ENCODE data around the gene CDC5L. TPM values are rescaled to one million over a fixed set of nuclear protein-coding genes. Genes with fewer than 3 reads are reported as not detected.
A peak's percentile ranks its signal among the peaks of the same experiment; 100 is the strongest.

The CDC5L gene
- total and polyA plus RNA-seq, 7 donors: 10.9 to 33.3 (median 27.4) TPM

DNA sequence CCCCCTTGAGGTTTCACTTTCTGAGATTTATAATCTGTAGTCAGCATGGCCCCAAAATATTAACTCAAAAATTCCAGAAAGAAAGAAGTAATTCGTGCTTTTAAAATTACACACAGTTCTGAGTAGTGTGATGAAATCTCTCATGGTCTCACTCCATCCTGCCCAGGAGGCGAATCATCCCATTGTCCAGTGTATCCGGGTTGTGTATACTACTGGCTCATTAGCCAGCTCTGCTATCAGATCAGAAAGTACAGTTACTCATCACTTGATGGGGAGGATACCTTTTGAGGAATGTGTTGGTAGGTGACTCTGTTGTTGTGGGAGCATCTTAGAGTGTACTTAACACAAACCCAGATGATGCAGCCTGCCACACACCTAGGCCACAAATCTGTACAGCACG lies 65.2 kb downstream of the CDC5L start:
- DNase-seq: no peak
- Histone ChIP-seq H3K27me3 (ENCODE audit: insufficient read depth in 3 of 3, low read length in 2 of 3) (no peaks in the 10 kb centered on the region), H3K27ac (no peak overlapping the region), H3K4me3 (no peak overlapping the region), H3K36me3 (ENCODE audit: insufficient read depth in 1 of 2, low read depth in 1 of 2) (peaks cover 0 to 17% of the 10 kb centered on the region in 2 donors), H3K9me3 (no peaks in the 10 kb centered on the region), H3K4me1 (peaks cover 5% of the 10 kb centered on the region)
- intact Hi-C loops (cut with DNase I): no loop called here
- ATAC-seq: peak in 3 of 4 donors; percentile 28 to 47 (median 36)
- TF ChIP-seq, protein P1, sequence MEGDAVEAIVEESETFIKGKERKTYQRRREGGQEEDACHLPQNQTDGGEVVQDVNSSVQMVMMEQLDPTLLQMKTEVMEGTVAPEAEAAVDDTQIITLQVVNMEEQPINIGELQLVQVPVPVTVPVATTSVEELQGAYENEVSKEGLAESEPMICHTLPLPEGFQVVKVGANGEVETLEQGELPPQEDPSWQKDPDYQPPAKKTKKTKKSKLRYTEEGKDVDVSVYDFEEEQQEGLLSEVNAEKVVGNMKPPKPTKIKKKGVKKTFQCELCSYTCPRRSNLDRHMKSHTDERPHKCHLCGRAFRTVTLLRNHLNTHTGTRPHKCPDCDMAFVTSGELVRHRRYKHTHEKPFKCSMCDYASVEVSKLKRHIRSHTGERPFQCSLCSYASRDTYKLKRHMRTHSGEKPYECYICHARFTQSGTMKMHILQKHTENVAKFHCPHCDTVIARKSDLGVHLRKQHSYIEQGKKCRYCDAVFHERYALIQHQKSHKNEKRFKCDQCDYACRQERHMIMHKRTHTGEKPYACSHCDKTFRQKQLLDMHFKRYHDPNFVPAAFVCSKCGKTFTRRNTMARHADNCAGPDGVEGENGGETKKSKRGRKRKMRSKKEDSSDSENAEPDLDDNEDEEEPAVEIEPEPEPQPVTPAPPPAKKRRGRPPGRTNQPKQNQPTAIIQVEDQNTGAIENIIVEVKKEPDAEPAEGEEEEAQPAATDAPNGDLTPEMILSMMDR (IDR thresholded peaks at IDR 0.05): no peak
- WGBS, 3 donors: 78 to 84% (median 80%) methylated on average over 4 of the region's 4 CpGs

DNA sequence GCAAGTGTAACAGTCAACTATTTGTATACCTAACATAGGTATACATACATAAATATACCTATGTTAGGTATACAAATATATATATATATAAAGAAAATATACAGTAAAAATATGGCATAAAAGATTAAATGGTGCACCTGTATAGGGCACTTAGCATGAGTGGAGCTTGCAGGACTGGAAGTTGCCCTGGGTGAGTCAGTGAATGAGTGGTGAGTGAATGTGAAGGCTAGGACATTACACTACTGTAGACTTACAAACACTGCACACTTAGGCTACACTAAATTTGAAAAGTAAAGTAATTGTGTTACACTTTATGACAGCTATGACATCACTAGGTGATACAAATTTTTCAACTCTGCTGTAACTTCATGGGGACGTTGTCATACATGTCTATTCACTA lies 65.6 kb downstream of the CDC5L start:
- 81 to 92% (median 88%) methylated on average over 1 of the region's 1 CpG for WGBS, 3 donors
- Histone ChIP-seq H3K4me3 (no peak overlapping the region), H3K9me3 (no peaks in the 10 kb centered on the region), H3K27ac (no peak overlapping the region), H3K4me1 (peaks cover 5% of the 10 kb centered on the region), H3K27me3 (ENCODE audit: insufficient read depth in 3 of 3, low read length in 2 of 3) (no peaks in the 10 kb centered on the region), H3K36me3 (ENCODE audit: insufficient read depth in 1 of 2, low read depth in 1 of 2) (peaks cover 0 to 13% of the 10 kb centered on the region in 2 donors)
- ATAC-seq (no peak), DNase-seq (no peak)
- TF ChIP-seq, protein P1 (IDR thresholded peaks at IDR 0.05): no peak
- intact Hi-C loops (cut with DNase I): no loop called here

DNA sequence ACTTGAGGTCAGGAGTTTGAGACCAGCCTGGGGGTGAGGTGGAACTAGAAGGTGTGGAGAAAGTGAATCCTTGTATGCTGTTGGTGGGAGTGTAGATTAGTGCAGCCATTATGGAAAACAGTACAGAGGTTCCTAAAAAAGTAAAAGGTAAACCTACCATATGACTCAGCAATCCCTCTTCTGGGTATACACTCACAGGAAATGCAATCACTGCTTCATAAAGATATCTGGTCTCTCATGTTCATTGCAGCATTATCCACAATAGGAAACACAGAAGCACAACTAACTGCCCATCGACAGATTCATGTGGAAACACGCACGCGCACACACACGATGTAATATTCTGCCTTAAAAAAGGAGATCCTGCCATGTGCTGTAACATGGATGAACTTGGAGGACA lies 66.7 kb downstream of the CDC5L start:
- no peak overlapping the region for H3K27ac ChIP-seq
- TF ChIP-seq, protein P1 (IDR thresholded peaks at IDR 0.05): no peak
- intact Hi-C loops (cut with DNase I): no loop called here
- no peak overlapping the region for H3K4me3 ChIP-seq
- no peaks in the 10 kb centered on the region for H3K27me3 ChIP-seq (ENCODE audit: insufficient read depth in 3 of 3, low read length in 2 of 3)
- peaks cover 0 to 5% of the 10 kb centered on the region in 2 donors for H3K36me3 ChIP-seq (ENCODE audit: insufficient read depth in 1 of 2, low read depth in 1 of 2)
- H3K4me1 ChIP-seq: peaks cover 5% of the 10 kb centered on the region
- 86 to 95% (median 94%) methylated on average over 5 of the region's 5 CpGs for WGBS, 3 donors
- no peaks in the 10 kb centered on the region for H3K9me3 ChIP-seq
- ATAC-seq: no peak
- DNase-seq: no peak

DNA sequence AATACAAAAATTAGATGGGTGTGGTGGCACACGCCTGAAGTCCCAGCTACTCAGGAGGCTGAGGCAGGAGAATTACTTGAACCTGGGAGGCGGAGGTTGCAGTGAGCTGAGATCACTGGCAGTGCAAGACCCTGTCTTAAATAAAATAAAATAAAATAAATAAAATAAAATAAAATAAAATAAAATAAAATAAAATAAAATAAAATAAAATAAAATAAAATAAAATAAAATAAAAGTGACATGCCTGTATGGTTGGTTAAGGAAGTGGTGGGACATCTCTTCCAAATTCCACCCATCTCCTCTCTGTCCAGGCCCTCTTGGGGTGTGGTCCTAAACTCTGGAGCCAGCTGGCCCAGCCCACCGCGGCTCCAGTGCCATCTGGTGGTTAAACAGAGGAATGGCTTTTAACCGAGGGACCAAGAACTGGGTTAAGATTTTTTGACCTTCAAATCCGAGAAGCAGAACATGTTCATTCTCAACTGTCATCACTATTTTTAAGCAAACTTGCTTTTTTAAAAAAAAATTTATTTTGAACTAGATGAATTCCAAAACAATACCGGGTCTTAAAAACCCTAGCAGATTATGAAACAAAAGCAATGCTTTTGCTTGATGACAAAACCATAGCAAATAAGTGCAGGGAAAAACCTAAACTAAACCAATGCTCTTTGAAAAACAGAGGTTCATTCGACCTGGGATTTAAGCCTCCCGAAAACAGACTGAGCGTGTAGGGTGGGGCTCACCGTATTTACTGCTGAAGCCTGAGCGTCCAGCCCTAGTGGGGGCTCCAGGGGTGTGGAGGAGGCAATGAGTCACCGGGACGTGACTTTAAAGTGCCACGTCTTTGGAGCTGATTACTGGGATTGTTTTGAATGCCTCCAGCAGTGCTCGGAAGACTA lies 68.8 kb downstream of the CDC5L start:
- intact Hi-C loops (cut with DNase I): loop anchor here in 1 of 2 donors (1.0 to 5.0 kb wide), 2 partner anchors 25 to 39 kb away; no protein-coding TSS in a partner anchor
- H3K27ac ChIP-seq: no peak overlapping the region
- ATAC-seq (peak; percentile 74 to 86 (median 78)), DNase-seq (peak in 1 of 2 donors; percentile 65)
- H3K27me3 ChIP-seq (ENCODE audit: insufficient read depth in 3 of 3, low read length in 2 of 3): no peaks in the 10 kb centered on the region
- H3K4me3 ChIP-seq: peak overlapping the region; percentile 38
- TF ChIP-seq, protein P1 (IDR thresholded peaks at IDR 0.05): peak; percentile 88
- 36 to 41% (median 36%) methylated on average over 16 of the region's 16 CpGs for WGBS, 3 donors
- peaks cover 0 to 2% of the 10 kb centered on the region in 2 donors for H3K36me3 ChIP-seq (ENCODE audit: insufficient read depth in 1 of 2, low read depth in 1 of 2)
- peaks cover 5% of the 10 kb centered on the region for H3K4me1 ChIP-seq
- H3K9me3 ChIP-seq: no peaks in the 10 kb centered on the region

Data from psoas muscle (tissue), 8 donors.